HL-60 (cell line): ENCODE results near the gene CIART.

Experiments
- CTCF ChIP-seq: IDR thresholded peaks from one replicate; pipeline ENCODE4 v1.5.1; 2011; ENCODE audit warnings: low read length, control low read depth, inconsistent platforms; ENCODE audit not compliant: insufficient read depth
- SPI1 ChIP-seq: IDR thresholded peaks from 2 replicates; pipeline ENCODE4 v1.6.1; 2012; ENCODE audit warnings: low read depth, mild to moderate bottlenecking, borderline replicate concordance
- TF ChIP-seq, protein P1 (sequence below): IDR thresholded peaks from 2 replicates; pipeline ENCODE4 v1.6.1; 2012; ENCODE audit warnings: low read depth; ENCODE audit not compliant: insufficient replicate concordance

- no peak for TF ChIP-seq CTCF
- TF ChIP-seq SPI1, result no peak
- TF ChIP-seq, protein P1, sequence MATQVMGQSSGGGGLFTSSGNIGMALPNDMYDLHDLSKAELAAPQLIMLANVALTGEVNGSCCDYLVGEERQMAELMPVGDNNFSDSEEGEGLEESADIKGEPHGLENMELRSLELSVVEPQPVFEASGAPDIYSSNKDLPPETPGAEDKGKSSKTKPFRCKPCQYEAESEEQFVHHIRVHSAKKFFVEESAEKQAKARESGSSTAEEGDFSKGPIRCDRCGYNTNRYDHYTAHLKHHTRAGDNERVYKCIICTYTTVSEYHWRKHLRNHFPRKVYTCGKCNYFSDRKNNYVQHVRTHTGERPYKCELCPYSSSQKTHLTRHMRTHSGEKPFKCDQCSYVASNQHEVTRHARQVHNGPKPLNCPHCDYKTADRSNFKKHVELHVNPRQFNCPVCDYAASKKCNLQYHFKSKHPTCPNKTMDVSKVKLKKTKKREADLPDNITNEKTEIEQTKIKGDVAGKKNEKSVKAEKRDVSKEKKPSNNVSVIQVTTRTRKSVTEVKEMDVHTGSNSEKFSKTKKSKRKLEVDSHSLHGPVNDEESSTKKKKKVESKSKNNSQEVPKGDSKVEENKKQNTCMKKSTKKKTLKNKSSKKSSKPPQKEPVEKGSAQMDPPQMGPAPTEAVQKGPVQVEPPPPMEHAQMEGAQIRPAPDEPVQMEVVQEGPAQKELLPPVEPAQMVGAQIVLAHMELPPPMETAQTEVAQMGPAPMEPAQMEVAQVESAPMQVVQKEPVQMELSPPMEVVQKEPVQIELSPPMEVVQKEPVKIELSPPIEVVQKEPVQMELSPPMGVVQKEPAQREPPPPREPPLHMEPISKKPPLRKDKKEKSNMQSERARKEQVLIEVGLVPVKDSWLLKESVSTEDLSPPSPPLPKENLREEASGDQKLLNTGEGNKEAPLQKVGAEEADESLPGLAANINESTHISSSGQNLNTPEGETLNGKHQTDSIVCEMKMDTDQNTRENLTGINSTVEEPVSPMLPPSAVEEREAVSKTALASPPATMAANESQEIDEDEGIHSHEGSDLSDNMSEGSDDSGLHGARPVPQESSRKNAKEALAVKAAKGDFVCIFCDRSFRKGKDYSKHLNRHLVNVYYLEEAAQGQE, result no peak
Observed at GRCh38 chr1:150281758-150282557, at the start of gene CIART.
